SHP77 (cell line): ENCODE data around the gene TLR5.

ENCODE experiments used
- DNase-seq, 2 experiments: peaks; one replicate each; lab custom pipeline; 2025; lab: John Stamatoyannopoulos, UW

TLR5 gene

GRCh38 chr1:223068900-223069665 lies 74.0 kb downstream of the TLR5 start:
- DNase-seq: no peak

- no peak for DNase-seq
Observed at GRCh38 chr1:223067914-223068313, 75.1 kb downstream of the TLR5 start.

GRCh38 chr1:223066415-223066814 lies 76.6 kb downstream of the TLR5 start:
- DNase-seq: no peak

- no peak for DNase-seq
Observed at GRCh38 chr1:223062177-223062576, 80.9 kb downstream of the TLR5 start.

GRCh38 chr1:223059526-223059925 lies 83.5 kb downstream of the TLR5 start:
- DNase-seq: peak in 1 of 2 experiments; percentile 11
